B cell (primary cell): ENCODE measurements around the gene C9orf78.

Source experiments
- CTCF ChIP-seq: fragments of 200-600 bp; IDR thresholded peaks from one replicate; pipeline ENCODE4 v1.8.0; 2022; ENCODE audit warnings: antibody characterized with exemption, mild to moderate bottlenecking
- EZH2 ChIP-seq: IDR thresholded peaks from 2 replicates; pipeline ENCODE4 v1.6.1; 2012; ENCODE audit warnings: borderline replicate concordance, low read depth, mild to moderate bottlenecking, moderate library complexity, low read length; ENCODE audit not compliant: insufficient read depth, poor library complexity, severe bottlenecking

GRCh38 chr9:129828051-129828450 is 7.0 kb downstream of the C9orf78 start:
- TF ChIP-seq CTCF (no peak), EZH2 (no peak)
